Erythroblast (primary cell): ENCODE results near the gene EHD2.
"Not testable (repeated sequence)": the region's sequence is repeated elsewhere in the genome, so short reads cannot be mapped to it uniquely, and the experiment has no call there.

Source experiments
- DNase-seq, 2 experiments: peaks; one replicate each; lab custom pipeline; 2025; lab: John Stamatoyannopoulos, UW
- GATA1 ChIP-seq: IDR thresholded peaks from 2 replicates; pipeline ENCODE4 v1.6.1; 2011; ENCODE audit warnings: low read depth, mild to moderate bottlenecking, control low read depth, low read length, moderate library complexity
- POLR2A ChIP-seq: IDR thresholded peaks from 2 replicates; pipeline ENCODE4 v1.6.1; 2011; ENCODE audit warnings: mild to moderate bottlenecking, low read length

The EHD2 gene

GRCh38 chr19:47707135-47707925, 5.9 kb upstream of the EHD2 start:
- peak; percentile 75 to 83 for DNase-seq
- TF ChIP-seq GATA1 (no peak), POLR2A (no peak)

DNA sequence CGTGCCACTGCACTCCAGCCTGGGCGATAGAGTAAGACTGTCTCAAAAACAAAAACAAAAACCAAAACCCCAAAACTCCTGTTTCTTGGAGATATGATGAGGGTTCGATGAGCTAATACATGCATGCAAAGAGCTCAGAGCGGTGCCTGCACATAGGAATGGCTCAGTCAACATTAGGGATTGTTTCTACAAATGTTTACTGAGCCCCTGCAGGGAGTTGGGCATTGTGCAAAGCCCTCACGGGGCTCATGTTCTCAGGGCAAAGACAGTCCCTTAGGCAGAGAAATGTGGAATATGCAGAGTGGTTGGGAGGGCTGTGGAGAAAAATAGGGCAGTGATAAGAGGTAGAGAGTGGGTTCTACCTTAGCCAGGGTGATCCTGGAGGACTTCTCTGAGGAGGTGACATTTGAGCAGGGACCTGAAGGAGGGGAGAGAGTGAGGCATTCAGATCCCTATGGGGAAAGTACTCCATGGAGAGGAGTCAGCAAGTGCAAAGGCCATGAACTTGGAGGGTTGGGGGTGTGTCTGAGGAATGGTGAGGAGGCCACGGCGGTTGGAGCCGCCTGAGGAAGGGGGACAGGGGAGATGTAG, 1.5 kb upstream of the EHD2 start:
- no peak for DNase-seq
- TF ChIP-seq POLR2A (no peak), GATA1 (no peak)

GRCh38 chr19:47714339-47714738, 1.1 kb downstream of the EHD2 start:
- no peak for TF ChIP-seq POLR2A
- TF ChIP-seq GATA1 = no peak

GRCh38 chr19:47714855-47715254, 1.6 kb downstream of the EHD2 start:
- not testable (repeated sequence) for DNase-seq

More at GRCh38 chr19:47714339-47714738, 1.1 kb downstream of the EHD2 start:
- no peak for DNase-seq

DNA sequence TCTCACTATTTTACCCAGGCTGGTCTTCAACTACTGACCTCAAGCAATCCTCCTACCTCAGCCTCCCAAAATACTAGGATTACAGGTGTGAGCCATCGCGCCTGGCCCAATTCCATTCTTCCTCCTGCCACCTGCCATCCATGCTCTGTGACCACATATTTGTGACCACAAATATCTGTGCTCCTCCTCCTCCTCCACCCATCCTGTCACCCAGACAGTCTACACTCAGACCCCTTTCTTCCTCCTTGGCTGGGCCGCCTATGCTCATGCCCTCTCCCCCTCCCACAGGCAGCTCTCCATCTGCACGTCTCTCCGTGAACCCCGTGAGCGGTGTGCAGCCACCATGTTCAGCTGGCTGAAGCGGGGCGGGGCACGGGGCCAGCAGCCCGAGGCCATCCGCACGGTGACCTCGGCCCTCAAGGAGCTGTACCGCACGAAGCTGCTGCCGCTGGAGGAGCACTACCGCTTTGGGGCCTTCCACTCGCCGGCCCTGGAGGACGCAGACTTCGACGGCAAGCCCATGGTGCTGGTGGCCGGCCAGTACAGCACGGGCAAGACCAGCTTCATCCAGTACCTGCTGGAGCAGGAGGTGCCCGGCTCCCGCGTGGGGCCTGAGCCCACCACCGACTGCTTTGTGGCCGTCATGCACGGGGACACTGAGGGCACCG, 3.2 kb downstream of the EHD2 start:
- DNase-seq = no peak
- TF ChIP-seq POLR2A (no peak), GATA1 (no peak)

DNA sequence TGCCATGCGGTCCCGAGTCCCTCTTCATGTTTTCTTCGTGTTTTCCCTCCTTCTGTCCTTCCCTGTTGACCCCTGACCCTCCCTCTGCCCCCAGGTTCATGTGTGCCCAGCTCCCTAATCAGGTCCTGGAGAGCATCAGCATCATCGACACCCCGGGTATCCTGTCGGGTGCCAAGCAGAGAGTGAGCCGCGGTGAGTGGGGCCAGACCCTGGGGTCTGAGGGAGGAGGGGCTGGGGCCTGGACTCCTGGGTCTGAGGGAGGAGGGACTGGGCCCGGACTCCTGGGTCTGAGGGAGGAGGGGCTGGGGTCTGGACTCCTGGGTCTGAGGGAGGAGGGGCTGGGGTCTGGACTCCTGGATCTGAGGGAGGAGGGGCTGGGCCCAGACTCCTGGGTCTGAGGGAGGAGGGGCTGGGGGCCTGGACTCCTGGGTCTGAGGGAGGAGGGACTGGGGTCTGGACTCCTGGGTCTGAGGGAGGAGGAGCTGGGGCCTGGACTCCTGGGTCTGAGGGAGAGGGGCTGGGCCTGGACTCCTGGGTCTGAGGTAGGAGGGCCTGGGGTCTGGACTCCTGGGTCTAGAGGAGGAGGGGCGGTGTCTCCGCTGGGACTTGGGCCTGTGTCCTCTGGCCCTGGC, 5.3 kb downstream of the EHD2 start:
- not testable (repeated sequence) for DNase-seq

- no peak for DNase-seq
- no peak for TF ChIP-seq GATA1
- no peak for TF ChIP-seq POLR2A
Measured at GRCh38 chr19:47719047-47719859, 6.0 kb downstream of the EHD2 start.

GRCh38 chr19:47720669-47721422, 7.6 kb downstream of the EHD2 start:
- DNase-seq = no peak
- no peak for TF ChIP-seq POLR2A

- peak in 1 of 2 experiments; percentile 44 for DNase-seq
- TF ChIP-seq POLR2A (no peak), GATA1 (no peak)
Measured at GRCh38 chr19:47723581-47723940, 10.3 kb downstream of the EHD2 start.

GRCh38 chr19:47725759-47726401, 12.7 kb downstream of the EHD2 start:
- TF ChIP-seq GATA1 = no peak
- no peak for DNase-seq

GRCh38 chr19:47726467-47726866, 13.2 kb downstream of the EHD2 start:
- no peak for DNase-seq
- no peak for TF ChIP-seq GATA1
- no peak for TF ChIP-seq POLR2A

DNA sequence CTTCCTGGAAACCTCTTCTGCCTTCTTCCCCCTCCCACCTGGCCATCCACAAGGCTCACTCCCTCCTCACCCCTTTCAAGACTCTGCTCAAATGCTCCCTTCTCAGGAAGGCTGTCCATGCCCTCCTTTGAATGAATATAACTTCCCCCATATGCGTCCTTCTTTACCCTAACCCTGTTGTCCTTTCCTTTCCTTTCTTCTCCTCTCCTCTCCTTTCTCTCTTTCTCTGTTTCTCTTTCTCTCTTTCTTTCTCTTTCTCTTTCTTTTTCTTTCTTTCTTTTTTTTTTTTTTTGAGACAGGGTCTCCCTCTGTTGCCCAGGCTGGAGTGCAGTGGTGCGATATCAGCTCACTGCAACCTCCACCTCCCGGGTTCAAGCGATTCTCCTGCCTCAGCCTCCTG, 15.1 kb downstream of the EHD2 start:
- DNase-seq = not testable (repeated sequence)

DNA sequence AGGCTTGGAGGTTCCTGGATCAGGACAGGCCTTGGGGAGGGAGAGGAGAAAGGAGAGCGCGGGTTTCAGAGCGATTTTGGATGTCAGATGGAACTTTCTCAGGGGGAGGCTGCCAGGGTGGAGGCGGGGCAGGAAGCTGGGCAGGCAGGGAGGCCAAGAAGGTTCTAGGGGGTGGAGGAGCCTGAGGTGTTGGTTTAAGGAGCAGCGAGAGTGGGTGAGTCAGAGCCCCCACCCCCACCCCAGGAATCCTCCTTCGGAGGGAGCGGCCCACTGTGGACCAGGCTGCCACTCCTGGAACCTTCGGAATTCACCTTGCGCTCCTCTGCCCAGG, 16.2 kb downstream of the EHD2 start:
- peak in 1 of 2 experiments; percentile 16 for DNase-seq
- TF ChIP-seq GATA1 = no peak
- no peak for TF ChIP-seq POLR2A
